Mammary epithelial cell (primary cell): Measurements from ENCODE around the gene TRIP13.
"Not testable (repeated sequence)": the region's sequence is repeated elsewhere in the genome, so short reads cannot be mapped to it uniquely, and the experiment has no call there.

Experiments
- CTCF ChIP-seq, 2 donors: IDR thresholded peaks in 1 of 2; conservative IDR thresholded peaks in 1 of 2; 2 replicates each; pipeline ENCODE4 v1.5.1; 2011 to 2012; ENCODE audit warnings: inconsistent platforms in 2 of 2, low read length in 2 of 2, mild to moderate bottlenecking in 2 of 2, control low read depth in 1 of 2, low read depth in 1 of 2; ENCODE audit not compliant: insufficient read depth in 1 of 2; ENCODE audit errors: extremely low read depth in 1 of 2
- EZH2 ChIP-seq: IDR thresholded peaks from 2 replicates; pipeline ENCODE4 v1.6.1; 2012; ENCODE audit warnings: low read length, inconsistent platforms, borderline replicate concordance

- not testable (repeated sequence) for TF ChIP-seq CTCF (conservative IDR thresholded peaks at IDR 0.05 in 1 of 2, IDR thresholded peaks at IDR 0.05 in 1 of 2; ENCODE audit: extremely low read depth in 1 of 2, insufficient read depth in 1 of 2, low read depth in 1 of 2, low read length in 2 of 2); EZH2
Observed at GRCh38 chr5:940741-941140, 48.1 kb downstream of the TRIP13 start.
